Stomach (tissue), 4 donors: ENCODE data around the gene CELSR1.

ENCODE experiments used
- CTCF ChIP-seq, 7 experiments: fragments of 450-650 bp in 4 of 7; fragments of 200-600 bp in 3 of 7; sonication (generic) in 3 of 7; IDR thresholded peaks; one replicate each; pipeline ENCODE4 v1.5.1; 2016 to 2019; ENCODE audit warnings: antibody characterized with exemption in 7 of 7, control low read depth in 2 of 7, mild to moderate bottlenecking in 1 of 7
- POLR2A ChIP-seq, 4 donors: fragments of 450-650 bp; IDR thresholded peaks; one replicate each; pipeline ENCODE4 v1.6.1; 2016; ENCODE audit warnings: antibody characterized with exemption in 4 of 4, control low read depth in 2 of 4, mild to moderate bottlenecking in 1 of 4, moderate library complexity in 1 of 4
- POLR2AphosphoS5 ChIP-seq, 3 donors: sonication (generic); formaldehyde crosslinking; IDR thresholded peaks; one replicate each; pipeline ENCODE4 v1.6.1; 2016; ENCODE audit warnings: antibody characterized with exemption in 3 of 3

GRCh38 chr22:46357711-46358520 lies 179.5 kb downstream of the CELSR1 start:
- TF ChIP-seq POLR2A (IDR thresholded peaks at IDR 0.05) (no peak), CTCF (IDR thresholded peaks at IDR 0.05) (no peak), POLR2AphosphoS5 (IDR thresholded peaks at IDR 0.05) (no peak)
